ENCODE measurements around the gene FBXL14. TPM values are rescaled to one million over a fixed set of nuclear protein-coding genes. Genes with fewer than 3 reads are reported as not detected.

FBXL14 gene
- total and polyA plus RNA-seq, 9 of the 15 experiments (the other 6 are each of a cell fraction or from before 2014, with no cell fraction given), result 0.13 to 9.8 (median 3.3) TPM

GRCh38 chr12:1611803-1612572 is 17.6 kb upstream of the FBXL14 start:
- no TSS peak for BruUV-seq (replicated peaks)
- no peaks in the 10 kb centered on the region for H4K20me1 ChIP-seq (replicated peaks; ENCODE audit: control insufficient read depth, insufficient read depth, low read length)
- POLR2A ChIA-PET, result interaction anchor here (0.6 to 1.9 kb wide), 2 partner anchors 18 to 675 kb away, joined by 3 to 5 read pairs; partner anchors contain the start of gene FBXL14

GRCh38 chr12:1610072-1610643 is 15.8 kb upstream of the FBXL14 start:
- Histone ChIP-seq H3K4me1 (replicated peaks in 1 of 2; ENCODE audit: control insufficient read depth in 2 of 2, insufficient read depth in 2 of 2, low read length in 2 of 2) (peaks cover 17 to 18% of the 10 kb centered on the region in 2 experiments; a peak in 4 of 5 replicates), H3K4me3 (no peak overlapping the region), H3K79me2 (ENCODE audit: control insufficient read depth, insufficient read depth, low read length) (no peaks in the 10 kb centered on the region), H3K27ac (ENCODE audit: extremely low read depth, low read depth, low read length) (no peak overlapping the region), H3K9me3 (replicated peaks; ENCODE audit: control insufficient read depth, insufficient read depth, low read depth, low read length) (no peaks in the 10 kb centered on the region), H3K27me3 (ENCODE audit: control insufficient read depth in 2 of 2, insufficient read depth in 2 of 2, low read length in 2 of 2) (no peaks in the 10 kb centered on the region), H2AFZ (ENCODE audit: low read depth, low read length) (peak overlapping the region; percentile 45; the same call in 1 of the 2 replicates), H3K4me2 (ENCODE audit: insufficient read depth, low read length) (no peak overlapping the region), H3K9ac (ENCODE audit: insufficient read depth in 1 of 2, low read depth in 2 of 2, low read length in 2 of 2) (no peak overlapping the region), H3K9me1 (ENCODE audit: control insufficient read depth, insufficient read depth, low read length) (no peaks in the 10 kb centered on the region), H3K36me3 (ENCODE audit: control insufficient read depth, insufficient read depth, low read length) (no peaks in the 10 kb centered on the region), H4K20me1 (replicated peaks; ENCODE audit: control insufficient read depth, insufficient read depth, low read length) (no peaks in the 10 kb centered on the region)
- intact Hi-C loops (cut with micrococcal nuclease), result no loop called here
- DNase-seq (ENCODE audit: extremely low read depth in 1 of 4, low spot score in 3 of 4), result no peak
- WGBS (ENCODE audit: insufficient coverage, low coverage, missing lambda C conversion rate), result 85% methylated on average over 7 of the region's 7 CpGs
- no TSS peak for BruUV-seq (replicated peaks)
- in situ Hi-C loops (cut with MboI), result no loop called here
- no peak for ATAC-seq
- no peak for FAIRE-seq
- POLR2A ChIA-PET, result no interaction called here
- CTCF ChIA-PET (ENCODE audit: low intra/inter-chr PET ratio), result no interaction called here
- TF ChIP-seq ELF4 (CRISPR knock-in tag; IDR thresholded peaks at IDR 0.05) (no peak), SMARCA5 (IDR thresholded peaks at IDR 0.05) (no peak), RBM25 (IDR thresholded peaks at IDR 0.05; ENCODE audit: low read depth, low read length, severe bottlenecking) (no peak), ZNF140 (CRISPR knock-in tag; IDR thresholded peaks at IDR 0.05) (no peak), MTA1 (IDR thresholded peaks at IDR 0.05; ENCODE audit: borderline replicate concordance) (no peak), ZNF583 (CRISPR knock-in tag; IDR thresholded peaks at IDR 0.05) (no peak), ELF2 (CRISPR knock-in tag; IDR thresholded peaks at IDR 0.05) (no peak), ZNF239 (CRISPR knock-in tag; IDR thresholded peaks at IDR 0.05) (no peak), ZNF146 (CRISPR knock-in tag; IDR thresholded peaks at IDR 0.05; ENCODE audit: unreplicated experiment) (no peak), PTRF (tag; IDR thresholded peaks at IDR 0.05) (no peak), MCM2 (IDR thresholded peaks at IDR 0.05; ENCODE audit: low read depth) (no peak), MYBL2 (IDR thresholded peaks at IDR 0.05; ENCODE audit: low read depth) (no peak), MYBL2 (CRISPR knock-in tag; IDR thresholded peaks at IDR 0.05; ENCODE audit: borderline replicate concordance) (no peak), EP300 (IDR thresholded peaks at IDR 0.05; ENCODE audit: low read length) (no peak), PML (IDR thresholded peaks at IDR 0.05; ENCODE audit: low read length) (no peak)

More at GRCh38 chr12:1611803-1612572, 17.6 kb upstream of the FBXL14 start:
- FAIRE-seq (no peak), DNase-seq (ENCODE audit: extremely low read depth in 1 of 4, low spot score in 3 of 4) (no peak), ATAC-seq (no peak)
- 65% methylated on average over 12 of the region's 13 CpGs for WGBS (ENCODE audit: insufficient coverage, low coverage, missing lambda C conversion rate)
- no peak overlapping the region for H3K27ac ChIP-seq (ENCODE audit: extremely low read depth, low read depth, low read length)
- H3K4me1 ChIP-seq (replicated peaks in 1 of 2; ENCODE audit: control insufficient read depth in 2 of 2, insufficient read depth in 2 of 2, low read length in 2 of 2), result peaks cover 14 to 23% of the 10 kb centered on the region in 2 experiments; a peak in 3 of 5 replicates
- no peaks in the 10 kb centered on the region for H3K9me1 ChIP-seq (ENCODE audit: control insufficient read depth, insufficient read depth, low read length)
- no peaks in the 10 kb centered on the region for H3K27me3 ChIP-seq (ENCODE audit: control insufficient read depth in 2 of 2, insufficient read depth in 2 of 2, low read length in 2 of 2)
- CTCF ChIA-PET (ENCODE audit: low intra/inter-chr PET ratio), result no interaction called here
- H3K4me2 ChIP-seq (ENCODE audit: insufficient read depth, low read length), result no peak overlapping the region
- intact Hi-C loops (cut with micrococcal nuclease) (no loop called here), in situ Hi-C loops (cut with MboI) (no loop called here)
- H3K4me3 ChIP-seq, result no peak overlapping the region
- no peaks in the 10 kb centered on the region for H3K9me3 ChIP-seq (replicated peaks; ENCODE audit: control insufficient read depth, insufficient read depth, low read depth, low read length)
- H3K36me3 ChIP-seq (ENCODE audit: control insufficient read depth, insufficient read depth, low read length), result no peaks in the 10 kb centered on the region
- TF ChIP-seq TFAM (CRISPR knock-in tag; conservative IDR thresholded peaks at IDR 0.05) (no peak), CEBPB (tag; IDR thresholded peaks at IDR 0.05) (0 out of 2 replicates have a peak, but pooled peaks have one; percentile 14)
- no peak overlapping the region for H2AFZ ChIP-seq (ENCODE audit: low read depth, low read length)
- H3K79me2 ChIP-seq (ENCODE audit: control insufficient read depth, insufficient read depth, low read length), result no peaks in the 10 kb centered on the region
- no peak overlapping the region for H3K9ac ChIP-seq (ENCODE audit: insufficient read depth in 1 of 2, low read depth in 2 of 2, low read length in 2 of 2)
